ENCODE results near the gene MINDY4.
A peak's percentile ranks its signal among the peaks of the same experiment; 100 is the strongest.

The MINDY4 gene

DNA sequence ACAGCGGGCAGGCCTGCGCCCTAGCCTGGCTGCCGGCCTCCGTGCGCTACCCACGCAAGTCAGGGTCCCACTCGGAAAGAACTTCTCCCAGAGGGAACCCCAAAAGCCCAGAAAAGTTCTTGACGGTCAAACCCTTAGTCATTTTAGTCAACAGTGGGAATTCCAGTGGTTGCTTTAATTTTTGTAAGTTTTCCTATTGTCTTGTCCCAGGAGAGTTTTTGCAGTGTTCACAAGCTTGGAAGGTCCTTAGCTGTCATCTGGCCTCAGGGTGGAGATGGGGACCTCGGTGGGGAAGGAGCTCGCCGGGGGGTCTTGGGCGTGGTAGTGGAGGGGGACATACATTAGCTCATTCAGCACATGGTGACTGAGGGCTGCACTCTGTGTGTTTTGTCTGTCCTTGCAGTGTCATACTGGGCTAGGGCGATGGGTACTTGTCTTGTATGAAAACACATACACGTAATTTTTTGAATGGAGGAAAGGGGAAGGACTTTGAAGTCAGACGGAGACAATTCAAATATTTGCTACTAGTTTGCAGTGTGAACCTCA is 736 bp downstream of the MINDY4 start:
- no peak for DNase-seq

DNA sequence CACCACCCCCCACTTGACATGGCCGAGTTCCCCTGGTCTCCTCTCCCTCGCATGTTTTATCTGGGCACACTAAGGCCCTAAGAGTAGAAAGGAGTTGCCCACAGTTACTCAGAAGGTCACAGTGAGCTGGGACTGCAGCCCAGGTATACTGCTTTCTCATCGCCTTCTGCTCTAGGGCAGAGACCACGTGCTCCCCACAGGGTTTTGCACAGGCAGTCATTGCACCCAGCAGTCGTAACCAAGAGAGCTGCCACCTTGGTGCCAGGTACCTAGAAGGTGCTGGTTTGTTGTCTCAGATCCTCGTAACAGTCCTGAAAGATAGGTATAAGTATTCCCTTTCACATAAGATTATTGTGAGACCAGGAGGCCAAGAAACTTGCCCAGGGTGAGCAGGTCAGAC is 1.8 kb downstream of the MINDY4 start:
- no peak for DNase-seq

DNA sequence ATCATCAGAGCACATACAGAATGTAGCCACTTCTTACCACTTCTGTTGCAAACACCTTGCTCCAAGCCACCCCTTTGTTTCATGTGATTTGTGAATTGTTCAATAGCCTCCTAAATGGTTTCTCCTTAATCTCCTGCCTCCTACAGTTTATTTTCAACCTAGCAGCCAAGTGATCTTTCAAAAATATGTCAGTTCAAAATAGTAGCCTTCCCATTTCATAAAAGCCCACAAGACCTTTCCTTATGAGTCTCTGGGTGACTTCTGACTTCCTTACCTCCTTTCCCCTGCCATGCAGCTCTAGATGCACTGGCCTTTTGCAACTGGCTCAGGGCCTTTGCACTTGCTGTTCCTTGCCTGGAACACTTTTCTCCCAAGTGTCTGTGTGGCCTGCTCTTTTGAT is 4.8 kb downstream of the MINDY4 start:
- DNase-seq: no peak

DNA sequence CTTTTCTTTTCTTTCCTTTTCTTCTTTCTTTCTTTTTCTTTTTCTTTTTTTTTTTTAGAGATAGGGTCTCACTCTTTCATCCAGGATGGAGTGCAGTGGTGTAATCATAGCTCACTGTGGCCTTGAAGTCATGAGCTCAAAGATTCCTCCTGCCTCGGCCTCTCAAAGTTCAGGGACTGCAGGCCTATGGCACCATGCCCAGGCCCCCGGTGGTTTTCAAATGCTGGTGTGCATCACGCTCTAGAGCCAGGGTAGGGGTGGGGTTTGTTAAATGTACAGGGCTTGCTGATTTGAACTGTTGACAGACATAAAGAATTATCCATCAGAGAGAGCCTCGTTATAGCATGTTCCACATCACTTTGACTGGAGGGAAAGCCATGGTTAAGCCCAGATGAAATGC is 5.8 kb downstream of the MINDY4 start:
- DNase-seq: no peak

DNA sequence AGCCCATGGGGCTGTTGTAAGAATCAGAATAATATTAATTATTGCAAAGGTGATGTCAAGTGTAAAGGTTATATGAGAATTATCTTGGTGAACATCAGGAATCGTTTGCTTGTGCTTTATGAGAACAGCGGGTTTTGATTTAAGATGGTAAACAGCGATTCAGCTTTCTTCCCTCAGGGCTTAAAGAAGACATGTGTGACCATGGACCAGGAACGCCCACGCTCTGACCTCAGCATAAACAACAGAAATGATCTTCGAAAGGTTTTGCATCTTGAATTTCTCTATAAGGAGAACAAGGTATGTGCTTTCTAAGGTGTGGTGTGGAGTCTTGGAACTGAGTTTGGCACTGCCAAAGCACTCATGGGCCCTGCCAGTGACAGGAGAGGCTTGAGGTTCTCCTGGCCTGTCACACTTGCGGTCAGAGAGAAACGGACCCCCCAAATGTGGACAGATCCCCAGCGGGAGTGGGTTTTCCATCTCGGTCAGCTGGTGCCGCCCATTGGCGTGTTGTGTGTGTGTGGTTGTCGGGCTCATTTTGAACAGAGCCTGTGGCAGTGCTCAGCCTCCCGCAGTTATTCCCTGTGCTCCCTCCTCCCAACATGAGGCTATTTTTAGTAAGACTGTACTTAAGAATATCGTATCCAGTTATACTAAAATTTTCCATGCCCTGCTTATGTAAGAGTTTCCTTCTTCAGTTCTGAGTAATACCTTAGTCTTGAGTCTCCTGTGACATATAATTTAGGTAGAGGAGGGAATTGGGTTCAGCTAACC is 7.2 kb downstream of the MINDY4 start:
- DNase-seq: peak in 15 of 58 donors; percentile 6 to 47 (median 15)

DNA sequence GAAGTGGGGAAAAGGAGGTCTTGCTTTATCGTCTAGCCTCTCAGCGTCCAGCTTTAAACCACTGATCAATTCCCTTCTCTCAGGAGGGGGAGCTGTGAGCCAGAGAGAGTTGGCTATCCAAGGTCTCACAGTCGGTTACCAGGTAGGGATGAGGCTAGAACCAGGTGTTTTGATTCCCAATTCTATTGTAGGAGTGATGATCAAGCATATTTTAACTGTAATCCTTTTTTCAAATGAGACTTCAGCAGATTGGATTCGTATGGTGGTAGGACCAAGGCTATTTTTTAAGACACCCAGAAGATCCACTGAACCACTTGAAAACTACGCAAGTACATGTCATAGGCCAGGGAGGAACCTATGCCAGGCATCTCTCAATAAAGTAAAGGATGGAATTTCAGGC is 8.4 kb downstream of the MINDY4 start:
- no peak for DNase-seq

DNA sequence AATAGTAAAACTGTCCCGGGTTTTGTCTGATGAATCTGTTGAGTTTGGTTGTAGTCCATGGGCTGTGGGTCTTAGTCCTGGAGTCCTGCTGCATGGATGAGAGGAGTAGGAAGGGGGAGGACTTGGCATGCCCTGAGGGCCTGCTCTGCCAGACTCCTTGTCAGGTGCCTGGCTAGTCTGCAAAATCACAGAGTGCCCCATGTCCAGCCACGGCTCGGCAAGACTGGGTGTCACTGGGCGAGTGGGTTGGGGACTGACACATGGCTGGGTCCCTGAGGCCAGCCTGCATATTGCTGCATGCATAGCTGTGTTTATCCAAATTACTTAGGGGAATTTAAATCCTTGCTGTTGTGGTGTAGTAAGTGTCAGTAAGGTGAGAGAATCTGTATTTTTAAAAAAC is 9.7 kb downstream of the MINDY4 start:
- peak in 16 of 58 donors; percentile 5 to 51 (median 21) for DNase-seq

DNA sequence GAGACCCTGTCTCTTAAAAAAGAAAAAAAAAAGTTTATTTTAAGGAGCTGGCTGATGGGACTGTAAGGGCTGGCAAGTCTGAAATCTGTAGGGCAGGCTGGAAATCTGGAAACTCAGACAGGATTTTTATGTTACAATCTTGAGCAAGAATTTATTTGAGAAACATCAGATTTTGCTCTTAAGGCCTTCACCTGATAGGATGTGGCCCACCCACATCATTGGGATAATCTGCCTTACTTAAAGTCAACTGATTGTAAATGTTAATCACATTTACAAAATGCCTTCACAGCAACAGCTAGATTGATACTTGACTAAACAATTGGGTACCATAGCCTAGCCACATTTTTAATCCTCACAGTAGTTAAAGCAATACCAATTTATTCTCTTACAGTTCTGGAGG is 11.5 kb downstream of the MINDY4 start:
- no peak for DNase-seq

DNA sequence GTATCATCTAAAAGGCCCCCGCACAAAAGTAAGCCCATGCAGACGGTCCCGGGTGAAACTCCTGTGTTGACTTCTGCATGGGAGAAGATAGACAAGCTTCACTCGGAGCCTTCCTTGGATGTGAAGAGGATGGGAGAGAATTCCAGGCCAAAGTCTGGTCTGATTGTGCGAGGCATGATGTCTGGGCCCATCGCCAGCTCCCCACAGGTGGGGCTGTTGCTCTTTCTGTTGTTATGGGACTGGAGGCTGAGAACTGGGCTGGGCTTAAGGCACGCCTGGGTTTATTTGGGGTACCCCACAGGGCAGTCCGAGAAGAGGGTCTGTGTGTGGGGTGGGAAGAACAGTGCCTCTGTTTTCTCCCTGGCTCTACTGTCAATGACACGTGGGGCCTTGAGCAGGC is 14.6 kb downstream of the MINDY4 start:
- DNase-seq: no peak

DNA sequence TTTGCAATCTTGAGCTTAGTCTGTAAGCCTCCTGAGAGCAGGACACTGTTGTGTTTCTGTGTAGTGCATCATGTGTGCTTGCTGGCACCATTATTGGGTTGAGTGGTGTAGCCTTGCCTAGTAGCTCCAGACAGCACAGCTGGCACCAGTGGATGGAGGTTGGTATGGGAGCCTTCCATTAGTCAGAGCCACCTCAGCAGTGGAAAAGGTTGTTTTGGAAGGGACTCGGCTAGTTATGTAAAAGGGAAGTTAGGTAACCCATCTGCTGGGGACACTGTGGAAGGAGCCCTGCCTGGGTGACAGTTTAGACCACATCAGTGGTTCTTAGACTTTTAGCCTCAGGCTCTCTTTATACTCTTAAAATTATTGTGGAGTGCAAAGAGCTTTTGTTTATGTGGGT is 16.3 kb downstream of the MINDY4 start:
- no peak for DNase-seq

DNA sequence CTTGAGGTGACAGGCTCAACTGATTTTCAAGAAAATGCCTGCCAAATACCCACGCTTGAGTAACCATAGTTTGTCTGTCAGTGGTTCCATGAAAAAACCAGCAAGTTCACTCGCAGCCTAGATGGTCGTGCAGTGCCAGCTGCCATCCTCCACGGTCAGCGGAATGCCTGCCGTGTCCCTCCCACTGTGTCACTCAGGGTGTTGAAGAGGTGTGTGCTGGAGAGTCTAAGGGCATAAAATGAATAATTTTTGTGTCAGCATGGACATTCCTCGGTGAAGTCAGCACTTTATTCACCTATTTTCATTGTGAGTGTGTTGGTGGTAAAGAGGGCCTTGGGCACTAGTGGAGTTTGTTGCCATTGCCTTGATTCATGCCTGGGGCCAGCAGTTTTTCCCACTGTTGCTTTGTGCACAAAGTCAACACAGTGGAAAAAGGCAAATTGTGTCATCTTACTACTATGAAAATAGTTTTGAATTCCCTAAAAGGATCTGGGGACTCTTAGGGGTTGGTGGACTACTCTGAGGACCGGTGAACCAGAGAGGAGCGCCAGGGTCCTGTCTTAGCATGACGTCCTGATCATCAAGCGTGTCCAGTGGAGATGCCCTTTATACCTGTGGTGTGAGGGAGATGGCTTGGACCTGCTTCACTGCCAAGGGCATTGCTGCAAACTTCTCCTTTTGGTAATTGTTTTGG is 17.6 kb downstream of the MINDY4 start:
- DNase-seq: no peak

DNA sequence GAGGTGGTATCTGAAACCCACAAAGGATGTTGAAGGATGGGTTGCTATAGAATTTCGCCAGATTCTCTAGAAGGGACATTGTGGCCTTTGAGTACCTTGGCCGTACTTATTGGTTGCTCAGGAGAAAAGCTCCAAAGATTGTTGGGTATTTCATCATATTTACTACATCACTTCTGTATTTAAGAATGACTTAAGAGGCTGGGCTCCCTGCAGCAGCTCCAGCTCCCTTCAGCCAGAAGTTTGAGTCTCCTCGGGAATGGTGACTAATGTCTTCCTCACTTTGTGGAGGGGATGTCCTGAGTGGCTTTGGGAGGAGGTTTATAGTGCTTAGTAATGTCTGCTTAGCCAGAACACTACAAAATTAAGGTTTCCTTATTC is 18.1 kb downstream of the MINDY4 start:
- no peak for DNase-seq

DNA sequence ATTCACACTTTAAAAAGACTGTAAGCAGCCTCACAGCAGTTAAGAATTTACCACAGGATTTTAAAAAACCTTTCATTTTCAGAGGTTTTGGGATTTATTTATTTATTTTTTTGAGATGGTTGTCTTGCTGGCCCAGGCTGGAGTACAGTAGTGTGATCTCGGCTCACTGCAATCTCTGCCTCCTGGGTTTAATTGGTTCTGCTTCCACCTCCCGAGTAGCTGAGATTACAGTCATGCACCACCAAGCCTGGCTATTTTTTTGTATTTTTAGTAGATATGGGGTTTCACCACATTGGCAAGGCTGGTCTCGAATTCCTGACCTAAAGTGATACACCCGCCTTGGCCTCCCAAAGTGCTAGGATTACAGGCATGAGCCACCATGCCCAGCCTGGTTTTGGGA is 19.1 kb downstream of the MINDY4 start:
- no peak for DNase-seq

DNA sequence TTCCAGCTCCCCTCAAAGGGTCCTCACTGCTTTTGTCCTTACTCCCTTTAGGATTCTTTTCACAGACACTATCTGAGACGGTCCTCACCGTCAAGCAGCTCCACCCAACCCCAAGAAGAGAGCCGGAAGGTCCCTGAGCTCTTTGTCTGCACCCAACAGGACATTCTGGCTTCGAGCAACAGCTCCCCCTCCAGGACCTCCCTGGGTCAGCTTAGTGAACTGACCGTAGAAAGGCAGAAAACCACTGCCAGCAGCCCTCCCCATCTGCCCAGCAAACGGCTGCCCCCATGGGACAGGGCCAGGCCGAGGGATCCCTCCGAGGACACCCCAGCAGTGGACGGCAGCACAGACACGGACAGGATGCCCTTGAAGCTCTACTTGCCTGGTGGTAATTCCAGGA is 19.9 kb downstream of the MINDY4 start:
- DNase-seq: no peak

DNA sequence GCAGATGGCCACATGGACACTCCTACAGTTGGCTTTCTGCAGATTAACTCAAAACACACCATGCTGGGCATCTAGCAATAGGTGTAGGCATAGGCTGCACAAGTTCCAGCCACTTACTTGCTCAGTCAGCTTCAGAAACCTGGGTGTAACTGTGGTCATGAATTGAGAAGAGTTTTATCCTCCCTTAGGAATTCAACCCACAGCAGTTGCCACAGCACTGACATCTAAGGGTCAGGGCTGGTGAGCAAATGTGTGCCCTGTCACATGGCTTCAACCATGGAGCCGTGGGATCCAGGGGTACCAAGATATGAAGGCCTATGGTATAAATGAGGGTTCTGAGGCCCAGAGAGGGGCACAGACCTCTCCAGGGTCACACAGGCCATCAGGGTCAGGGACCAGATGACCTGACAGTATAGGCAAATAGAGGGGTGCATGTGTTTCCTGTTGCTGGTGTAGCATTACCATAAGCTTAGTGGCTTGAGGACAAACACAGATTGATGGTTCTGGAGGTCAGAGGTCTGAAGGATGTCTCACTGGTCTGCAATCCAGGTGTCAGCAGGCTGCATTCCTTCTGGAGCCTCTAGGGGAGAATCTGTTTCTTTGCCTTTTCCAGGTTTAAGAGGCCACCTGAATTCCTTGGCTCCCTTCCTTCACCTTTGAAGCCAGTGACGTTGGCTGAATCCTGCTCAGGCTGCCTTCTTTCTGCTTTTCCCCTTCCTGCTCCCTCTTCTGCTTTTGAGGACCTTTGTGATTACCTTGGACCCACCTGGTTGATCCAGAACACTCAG is 24.1 kb downstream of the MINDY4 start:
- no peak for DNase-seq

DNA sequence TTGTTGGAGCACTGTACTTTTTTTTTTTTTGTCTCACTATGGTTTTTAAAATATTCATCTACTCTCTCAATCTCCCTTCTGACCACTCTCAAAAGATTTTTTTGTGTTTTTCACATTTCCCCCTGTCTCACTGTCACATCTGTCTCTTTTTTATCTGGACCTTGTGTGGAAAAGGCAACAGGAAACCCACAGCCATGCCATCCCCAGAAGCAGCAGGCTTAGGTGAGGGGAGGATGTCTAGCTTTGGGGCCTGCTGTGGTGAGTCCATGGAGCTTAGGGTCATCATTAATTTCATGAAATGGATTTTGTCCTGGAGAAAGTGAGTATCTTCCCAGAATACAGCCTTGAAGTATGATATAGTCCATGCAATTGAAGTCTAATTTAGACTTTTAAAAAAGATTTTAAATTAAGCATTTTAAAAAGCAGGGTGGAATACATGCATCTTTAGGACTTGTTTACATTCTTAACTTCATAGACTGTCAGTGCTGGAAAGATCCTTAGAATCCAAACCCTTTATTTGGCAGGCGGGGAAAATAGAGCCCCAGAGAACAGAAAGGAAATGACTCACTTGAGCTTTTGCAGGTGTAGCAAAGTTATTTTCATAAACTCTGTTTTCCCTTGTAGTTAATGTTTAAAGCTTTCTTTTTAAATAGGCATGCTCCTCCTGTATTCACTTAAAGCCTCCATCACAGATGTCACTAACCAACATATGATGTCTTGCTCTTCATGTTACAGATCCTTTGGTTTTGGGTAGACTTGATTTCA is 25.1 kb downstream of the MINDY4 start:
- no peak for DNase-seq

DNA sequence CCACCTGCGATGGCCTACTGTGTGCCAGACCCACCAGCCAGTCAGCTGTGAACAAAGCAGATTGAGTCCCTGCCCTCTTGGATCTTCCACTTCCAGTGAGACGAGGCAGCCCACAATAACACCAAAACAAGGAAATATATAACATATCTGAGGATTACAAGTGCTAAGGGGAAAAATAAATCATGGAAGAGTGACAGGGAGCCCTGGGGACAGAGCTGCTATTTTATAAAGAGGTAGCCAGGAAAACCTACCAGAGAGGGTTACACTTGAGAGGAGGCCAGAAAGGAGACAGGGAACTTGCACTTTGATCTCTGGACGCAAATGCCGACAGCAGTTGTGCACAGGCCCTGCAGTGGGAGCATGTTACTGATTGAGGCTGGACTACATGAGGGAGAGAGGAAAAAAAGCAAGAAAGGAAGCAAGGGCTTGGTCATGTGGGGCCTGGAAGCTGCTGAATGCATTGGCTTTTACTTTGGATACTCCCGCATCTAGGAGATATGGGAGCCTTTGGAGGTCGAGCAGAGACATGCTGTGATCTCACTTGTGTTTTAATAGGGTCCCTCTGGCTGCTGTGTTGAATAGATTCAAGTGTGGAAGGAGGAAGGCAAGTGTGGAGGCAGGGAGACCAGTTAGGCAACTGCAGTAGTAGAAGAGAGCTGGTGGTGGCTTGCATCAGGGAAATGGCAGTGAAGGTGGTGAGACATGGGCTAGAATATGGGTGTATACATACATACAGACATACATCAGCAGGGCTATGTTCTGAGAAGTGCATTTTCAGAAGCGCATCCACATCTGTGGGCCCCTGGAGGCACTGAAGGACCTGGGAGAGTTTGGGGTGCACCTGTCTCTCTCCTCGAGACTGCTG is 26.2 kb downstream of the MINDY4 start:
- no peak for DNase-seq

DNA sequence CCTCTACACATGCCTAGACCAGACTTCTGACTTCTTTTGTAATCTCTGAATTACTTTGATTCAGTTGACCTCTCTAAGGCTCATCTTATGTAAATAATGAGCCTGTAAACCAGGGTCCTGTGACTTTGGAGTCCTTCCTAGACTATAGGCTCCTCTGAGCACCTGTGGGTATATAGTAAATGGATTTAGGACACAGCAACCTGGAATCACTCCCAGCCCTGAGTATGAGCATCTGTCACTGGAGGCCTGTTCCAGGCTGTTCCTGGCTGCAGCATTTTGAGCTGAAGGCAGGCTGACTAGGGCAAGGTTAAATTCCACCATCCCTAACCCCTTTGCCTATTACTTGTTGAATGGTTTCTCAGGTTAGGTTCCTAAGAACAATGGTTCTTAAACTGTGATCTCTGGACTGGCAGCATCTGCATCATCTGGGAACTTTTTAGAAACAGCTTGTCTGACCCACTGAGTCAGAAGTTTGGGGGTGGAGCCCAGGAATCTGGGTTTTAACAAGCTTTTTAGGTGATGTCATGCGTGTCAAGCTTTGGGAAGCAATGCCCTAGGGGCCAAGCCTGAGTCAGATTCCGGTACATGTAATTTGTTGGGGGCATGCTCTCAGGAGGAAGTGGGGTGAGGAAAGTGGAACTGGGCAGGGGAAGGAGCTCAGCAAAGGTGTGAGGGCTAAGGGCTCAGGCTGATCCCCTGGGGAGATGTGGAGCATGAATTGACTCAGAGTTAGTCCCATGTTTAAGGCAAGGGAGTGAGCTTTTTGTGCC is 28.2 kb downstream of the MINDY4 start:
- DNase-seq: peak in 1 of 58 donors; percentile 3

DNA sequence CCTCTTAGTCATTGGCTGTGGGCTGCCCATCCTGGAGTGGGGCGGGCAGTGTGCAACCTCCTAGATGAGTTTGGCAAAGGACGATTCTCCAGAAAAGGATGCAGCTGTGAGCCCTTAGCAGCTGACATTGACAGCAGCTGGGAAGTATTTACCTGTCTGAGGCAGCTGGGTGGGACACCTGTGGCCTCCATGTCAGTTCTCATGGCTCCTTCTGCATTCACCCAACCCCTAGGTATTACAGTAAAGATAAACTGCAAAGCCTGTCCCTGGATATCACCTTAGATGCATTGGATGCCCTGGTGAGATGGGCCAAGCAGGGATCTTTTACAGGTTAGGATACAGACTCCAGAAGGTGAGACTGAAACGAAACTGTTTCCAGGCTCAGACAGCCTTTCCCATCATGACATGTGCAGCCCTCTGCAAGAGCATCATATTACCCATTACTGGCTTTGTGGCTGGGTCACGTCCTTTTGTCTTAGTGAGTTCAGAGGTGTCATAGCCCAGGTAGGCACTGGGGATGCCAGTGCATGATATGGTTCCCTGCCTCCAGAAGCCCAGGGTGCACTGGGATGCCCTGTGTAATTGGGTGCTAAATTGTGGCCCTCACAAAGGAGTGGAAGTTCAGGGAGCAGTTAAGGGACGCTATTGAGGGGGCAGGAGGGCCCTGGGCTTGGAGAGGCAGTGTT is 28.9 kb downstream of the MINDY4 start:
- DNase-seq: no peak
